Fibroblast of mammary gland (primary cell): Measurements from ENCODE around the gene PACRG.

ENCODE experiments used
- DNase-seq: peaks from one replicate; pipeline ENCODE4 v3.0.0-alpha.2; 2010; ENCODE audit warnings: low read depth
- H3K4me3 ChIP-seq: 2 replicates; pipeline ENCODE4 v1.5.1; 2011; ENCODE audit warnings: low read depth, mild to moderate bottlenecking, low read length, moderate library complexity; ENCODE audit not compliant: control insufficient read depth
- TF ChIP-seq, protein P1 (sequence below): conservative IDR thresholded peaks from 2 replicates; pipeline ENCODE4 v1.5.1; 2011; ENCODE audit warnings: low read depth, low read length, inconsistent platforms; ENCODE audit not compliant: control insufficient read depth, insufficient read depth

PACRG gene

DNA sequence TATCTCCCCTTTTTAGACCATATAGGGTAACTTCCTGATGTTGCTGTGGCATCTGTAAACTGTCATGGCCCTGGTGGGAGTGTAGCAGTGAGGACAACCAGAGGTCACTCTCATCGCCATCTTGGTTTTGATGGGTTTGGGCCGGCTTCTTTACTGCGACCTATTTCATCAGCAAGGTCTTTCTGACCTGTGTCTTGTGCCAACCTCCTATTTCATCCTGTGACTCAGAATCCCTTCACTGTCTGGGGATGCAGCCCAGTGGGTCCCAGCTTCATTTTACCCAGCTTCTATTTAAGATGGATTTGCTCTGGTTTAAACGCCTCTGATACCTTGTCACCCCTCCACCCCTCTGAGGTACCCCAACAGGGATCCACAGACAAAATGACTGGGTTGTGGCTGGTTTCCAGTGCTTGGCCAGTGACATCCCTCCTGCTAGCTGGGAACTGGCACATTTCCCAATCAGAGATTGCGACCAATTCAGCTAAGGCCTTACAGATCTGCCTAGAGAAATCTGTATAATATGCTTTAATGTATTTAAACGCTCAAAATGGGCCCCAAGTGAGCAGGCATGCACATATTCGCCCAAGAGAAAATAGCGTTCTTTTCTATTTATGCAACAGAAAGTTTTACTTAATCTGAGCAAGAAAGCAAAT, 371.2 kb downstream of the PACRG start:
- TF ChIP-seq, protein P1, sequence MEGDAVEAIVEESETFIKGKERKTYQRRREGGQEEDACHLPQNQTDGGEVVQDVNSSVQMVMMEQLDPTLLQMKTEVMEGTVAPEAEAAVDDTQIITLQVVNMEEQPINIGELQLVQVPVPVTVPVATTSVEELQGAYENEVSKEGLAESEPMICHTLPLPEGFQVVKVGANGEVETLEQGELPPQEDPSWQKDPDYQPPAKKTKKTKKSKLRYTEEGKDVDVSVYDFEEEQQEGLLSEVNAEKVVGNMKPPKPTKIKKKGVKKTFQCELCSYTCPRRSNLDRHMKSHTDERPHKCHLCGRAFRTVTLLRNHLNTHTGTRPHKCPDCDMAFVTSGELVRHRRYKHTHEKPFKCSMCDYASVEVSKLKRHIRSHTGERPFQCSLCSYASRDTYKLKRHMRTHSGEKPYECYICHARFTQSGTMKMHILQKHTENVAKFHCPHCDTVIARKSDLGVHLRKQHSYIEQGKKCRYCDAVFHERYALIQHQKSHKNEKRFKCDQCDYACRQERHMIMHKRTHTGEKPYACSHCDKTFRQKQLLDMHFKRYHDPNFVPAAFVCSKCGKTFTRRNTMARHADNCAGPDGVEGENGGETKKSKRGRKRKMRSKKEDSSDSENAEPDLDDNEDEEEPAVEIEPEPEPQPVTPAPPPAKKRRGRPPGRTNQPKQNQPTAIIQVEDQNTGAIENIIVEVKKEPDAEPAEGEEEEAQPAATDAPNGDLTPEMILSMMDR = no peak
- DNase-seq = peak; percentile 22
- no peak overlapping the region for H3K4me3 ChIP-seq

DNA sequence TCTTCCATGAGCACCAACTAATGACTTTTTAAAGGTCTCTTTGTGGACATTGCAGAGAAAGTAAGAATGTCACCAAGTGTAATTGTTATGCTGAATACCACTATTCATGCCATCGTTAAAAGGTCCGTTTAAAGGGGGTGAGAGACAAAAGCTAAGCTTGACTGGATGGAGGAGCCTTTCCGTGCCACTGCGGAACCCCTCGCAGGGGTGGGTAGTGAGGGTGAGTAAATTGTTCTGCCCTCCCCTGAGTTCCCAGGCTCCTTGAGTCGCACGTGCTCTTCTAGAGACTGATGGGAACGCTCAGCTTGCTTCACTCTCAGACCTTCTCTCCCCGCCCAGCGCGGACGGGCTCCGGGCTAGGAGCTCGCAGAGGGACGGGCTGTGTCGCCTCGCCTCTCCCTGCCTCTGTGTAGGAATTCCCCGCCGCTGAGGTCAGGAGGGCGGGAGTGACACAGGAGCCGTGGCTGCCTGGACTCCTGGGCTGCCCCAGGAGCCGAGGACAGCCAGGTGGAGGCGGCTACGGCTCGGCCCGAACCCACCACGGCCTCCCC, 371.9 kb downstream of the PACRG start:
- no peak for DNase-seq
- no peak overlapping the region for H3K4me3 ChIP-seq
- TF ChIP-seq, protein P1 = no peak

DNA sequence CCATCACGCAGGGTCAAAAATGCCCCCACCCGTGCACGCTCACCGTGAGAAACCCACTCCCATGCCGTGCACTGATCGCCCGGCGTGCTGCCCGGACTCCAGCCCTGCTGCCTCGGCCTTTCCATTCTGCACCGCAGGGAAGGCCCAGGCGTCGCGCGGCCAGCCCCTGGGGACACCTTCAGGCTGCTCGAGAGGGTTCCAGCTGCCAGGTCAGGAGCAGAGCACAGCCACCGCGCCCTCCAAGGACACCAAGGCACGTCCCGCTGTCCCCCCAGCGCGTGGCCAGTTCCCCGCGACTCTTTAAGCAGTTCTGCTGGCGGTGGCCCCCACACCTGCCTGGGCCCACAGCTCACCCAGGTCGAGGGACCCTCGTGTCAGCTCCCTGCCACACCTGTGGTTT, 372.5 kb downstream of the PACRG start:
- TF ChIP-seq, protein P1 = no peak
- DNase-seq = no peak
- H3K4me3 ChIP-seq = no peak overlapping the region

DNA sequence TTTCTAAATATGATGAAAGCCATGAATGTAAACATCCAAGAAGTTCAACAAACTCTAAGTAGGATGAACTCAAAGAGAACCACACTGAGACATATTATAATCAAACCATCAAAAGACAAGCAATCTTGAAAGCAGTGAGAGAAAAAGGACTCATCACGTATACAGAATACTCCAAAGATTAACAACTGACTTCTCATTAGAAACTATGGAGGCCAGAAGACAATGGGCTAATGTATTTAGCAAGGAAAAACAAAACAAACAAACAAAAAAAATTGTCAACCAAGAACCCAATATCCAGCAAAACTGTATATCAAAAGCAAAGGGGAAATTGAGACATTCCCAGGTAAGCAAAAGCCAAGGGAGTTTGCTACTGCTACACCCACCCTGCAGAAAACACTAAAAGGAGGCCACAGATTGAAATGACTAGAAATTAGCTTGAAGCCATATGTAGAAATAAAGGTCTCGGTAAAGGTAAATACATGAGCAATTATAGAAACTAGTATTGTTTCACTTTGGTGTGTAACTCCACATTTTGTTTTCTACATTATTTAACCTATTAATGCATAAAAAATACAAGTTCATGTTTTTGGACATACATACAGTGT, 385.7 kb downstream of the PACRG start:
- TF ChIP-seq, protein P1 = no peak
- H3K4me3 ChIP-seq = no peak overlapping the region

DNA sequence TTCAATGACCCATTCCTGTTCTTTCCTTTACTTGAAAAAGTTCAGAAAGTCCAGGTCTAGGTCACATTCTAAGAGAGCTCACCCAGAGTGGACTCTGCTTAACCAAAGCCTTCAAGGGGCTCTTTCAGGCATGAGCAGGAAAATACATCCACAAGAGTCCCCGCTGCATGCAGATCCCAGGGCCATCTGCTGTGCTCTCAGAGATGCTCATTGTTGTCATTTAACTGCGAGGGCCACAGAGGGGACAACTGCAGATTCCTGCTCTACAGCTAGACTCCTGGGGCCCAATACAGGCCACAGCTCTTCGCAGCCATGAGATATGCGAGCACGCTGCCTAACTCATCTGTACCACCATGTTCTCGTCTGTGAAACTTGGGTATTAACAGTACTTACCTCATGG, 391.2 kb downstream of the PACRG start:
- no peak overlapping the region for H3K4me3 ChIP-seq
- no peak for DNase-seq
- TF ChIP-seq, protein P1 = no peak

More for the DNA sequence above, 385.7 kb downstream of the PACRG start:
- DNase-seq = peak; percentile 1

DNA sequence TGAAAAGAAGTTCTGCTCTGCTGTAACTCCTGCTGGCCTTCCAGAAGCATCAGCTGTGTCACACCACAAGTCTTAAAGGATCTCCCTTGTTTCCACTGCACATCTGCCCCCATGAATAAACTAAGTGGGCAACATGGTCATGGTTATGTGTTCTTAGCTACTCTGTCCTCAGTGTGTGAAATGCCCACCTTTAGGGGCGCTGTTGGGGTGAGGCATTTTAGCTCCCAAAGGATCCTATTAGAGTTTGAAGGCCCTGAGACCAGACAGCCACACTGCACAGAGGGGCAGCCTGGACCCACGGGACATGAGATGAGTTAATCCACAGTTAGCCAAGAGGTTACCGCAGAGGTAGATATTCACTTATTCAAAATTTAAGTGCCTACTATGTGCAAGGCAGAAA, 392.4 kb downstream of the PACRG start:
- TF ChIP-seq, protein P1 = no peak
- H3K4me3 ChIP-seq = no peak overlapping the region
- no peak for DNase-seq
